ENCODE data around the gene NPAS3.

NPAS3 gene

GRCh38 chr14:33492491-33492890 is 553.8 kb downstream of the NPAS3 start:
- Histone ChIP-seq H3K27me3 (ENCODE audit: insufficient read depth, poor library complexity, severe bottlenecking) (no peaks in the 10 kb centered on the region), H3K36me3 (ENCODE audit: low read depth) (no peaks in the 10 kb centered on the region), H3K4me3 (ENCODE audit: severe bottlenecking) (no peak overlapping the region), H3K27ac (ENCODE audit: poor library complexity, severe bottlenecking) (no peak overlapping the region), H3K4me1 (ENCODE audit: insufficient read depth, poor library complexity, severe bottlenecking) (no peaks in the 10 kb centered on the region), H3K9me3 (ENCODE audit: severe bottlenecking) (no peaks in the 10 kb centered on the region)
- DNase-seq (ENCODE audit: low spot score) = no peak
- no peak for ATAC-seq (ENCODE audit: low read depth)
- TF ChIP-seq, protein P1, sequence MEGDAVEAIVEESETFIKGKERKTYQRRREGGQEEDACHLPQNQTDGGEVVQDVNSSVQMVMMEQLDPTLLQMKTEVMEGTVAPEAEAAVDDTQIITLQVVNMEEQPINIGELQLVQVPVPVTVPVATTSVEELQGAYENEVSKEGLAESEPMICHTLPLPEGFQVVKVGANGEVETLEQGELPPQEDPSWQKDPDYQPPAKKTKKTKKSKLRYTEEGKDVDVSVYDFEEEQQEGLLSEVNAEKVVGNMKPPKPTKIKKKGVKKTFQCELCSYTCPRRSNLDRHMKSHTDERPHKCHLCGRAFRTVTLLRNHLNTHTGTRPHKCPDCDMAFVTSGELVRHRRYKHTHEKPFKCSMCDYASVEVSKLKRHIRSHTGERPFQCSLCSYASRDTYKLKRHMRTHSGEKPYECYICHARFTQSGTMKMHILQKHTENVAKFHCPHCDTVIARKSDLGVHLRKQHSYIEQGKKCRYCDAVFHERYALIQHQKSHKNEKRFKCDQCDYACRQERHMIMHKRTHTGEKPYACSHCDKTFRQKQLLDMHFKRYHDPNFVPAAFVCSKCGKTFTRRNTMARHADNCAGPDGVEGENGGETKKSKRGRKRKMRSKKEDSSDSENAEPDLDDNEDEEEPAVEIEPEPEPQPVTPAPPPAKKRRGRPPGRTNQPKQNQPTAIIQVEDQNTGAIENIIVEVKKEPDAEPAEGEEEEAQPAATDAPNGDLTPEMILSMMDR (IDR thresholded peaks at IDR 0.05; ENCODE audit: poor library complexity, severe bottlenecking) = no peak

DNA sequence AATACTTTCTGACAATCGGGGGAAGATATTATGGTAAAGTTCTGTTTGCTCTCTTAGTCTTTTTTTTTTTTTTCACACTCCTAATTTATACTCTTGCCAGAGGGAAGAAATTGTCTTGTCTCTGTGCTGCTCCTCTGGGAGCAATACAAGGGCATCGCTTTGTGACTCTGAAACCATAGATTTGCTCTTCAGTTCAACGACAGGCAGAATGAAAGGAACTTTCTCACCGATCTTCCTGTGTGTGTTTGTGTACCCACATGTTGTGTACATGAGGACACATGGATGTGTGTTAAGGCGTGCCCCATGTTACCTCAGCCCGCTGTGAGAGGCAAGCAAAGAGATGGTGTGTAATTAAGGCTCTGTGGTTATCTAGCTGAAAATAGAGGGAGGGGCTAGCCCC is 554.6 kb downstream of the NPAS3 start:
- no peaks in the 10 kb centered on the region for H3K27me3 ChIP-seq (ENCODE audit: insufficient read depth, poor library complexity, severe bottlenecking)
- H3K9me3 ChIP-seq (ENCODE audit: severe bottlenecking) = no peaks in the 10 kb centered on the region
- H3K4me1 ChIP-seq (ENCODE audit: insufficient read depth, poor library complexity, severe bottlenecking) = no peaks in the 10 kb centered on the region
- no peaks in the 10 kb centered on the region for H3K36me3 ChIP-seq (ENCODE audit: low read depth)
- TF ChIP-seq, protein P1 (IDR thresholded peaks at IDR 0.05; ENCODE audit: poor library complexity, severe bottlenecking) = no peak
- ATAC-seq (ENCODE audit: low read depth) (no peak), DNase-seq (ENCODE audit: low spot score) (no peak)
- no peak overlapping the region for H3K4me3 ChIP-seq (ENCODE audit: severe bottlenecking)
- H3K27ac ChIP-seq (ENCODE audit: poor library complexity, severe bottlenecking) = no peak overlapping the region

DNA sequence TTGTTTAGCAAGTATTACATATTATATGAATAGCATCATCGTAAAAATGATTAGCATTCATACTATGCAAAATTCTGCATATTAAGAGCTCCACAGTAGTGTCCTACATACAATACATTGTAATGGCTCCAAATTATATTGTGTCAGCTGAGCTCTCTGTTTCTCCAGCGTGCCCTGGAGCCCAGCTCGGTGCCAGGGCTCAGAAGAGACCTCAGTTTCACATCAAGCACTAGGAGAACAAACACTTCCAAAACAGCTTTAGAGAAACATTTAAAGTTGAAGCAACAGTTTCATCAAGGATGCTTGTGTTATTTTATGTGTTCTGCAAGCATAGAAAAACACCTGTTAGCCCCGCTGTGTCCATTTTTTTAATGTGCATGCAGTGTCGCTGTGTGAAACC is 555.3 kb downstream of the NPAS3 start:
- Histone ChIP-seq H3K27ac (ENCODE audit: poor library complexity, severe bottlenecking) (no peak overlapping the region), H3K4me1 (ENCODE audit: insufficient read depth, poor library complexity, severe bottlenecking) (no peaks in the 10 kb centered on the region), H3K27me3 (ENCODE audit: insufficient read depth, poor library complexity, severe bottlenecking) (no peaks in the 10 kb centered on the region), H3K4me3 (ENCODE audit: severe bottlenecking) (no peak overlapping the region), H3K9me3 (ENCODE audit: severe bottlenecking) (no peaks in the 10 kb centered on the region), H3K36me3 (ENCODE audit: low read depth) (no peaks in the 10 kb centered on the region)
- ATAC-seq (ENCODE audit: low read depth) = no peak
- TF ChIP-seq, protein P1 (IDR thresholded peaks at IDR 0.05; ENCODE audit: poor library complexity, severe bottlenecking) = no peak
- no peak for DNase-seq (ENCODE audit: low spot score)

DNA sequence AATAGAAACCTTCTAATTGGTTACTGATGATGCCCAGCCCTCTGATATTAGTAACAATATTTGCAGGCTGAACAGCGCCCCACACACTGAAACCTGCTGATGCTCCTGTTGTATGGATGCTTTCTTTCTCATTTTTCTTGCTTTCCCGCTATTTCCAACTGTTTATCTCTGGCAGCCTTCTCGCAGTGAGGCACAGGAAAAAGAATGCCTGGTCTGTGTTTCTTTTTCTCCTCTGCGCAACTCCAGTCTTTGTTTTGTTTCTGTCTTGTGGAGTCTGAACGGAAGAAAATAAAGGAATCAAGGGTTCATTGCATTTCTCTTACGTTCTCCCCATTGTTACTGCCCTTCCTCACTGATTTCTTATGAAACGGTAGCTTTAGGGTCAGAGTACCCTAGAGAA is 561.0 kb downstream of the NPAS3 start:
- no peaks in the 10 kb centered on the region for H3K27me3 ChIP-seq (ENCODE audit: insufficient read depth, poor library complexity, severe bottlenecking)
- H3K36me3 ChIP-seq (ENCODE audit: low read depth) = no peaks in the 10 kb centered on the region
- no peak overlapping the region for H3K27ac ChIP-seq (ENCODE audit: poor library complexity, severe bottlenecking)
- no peak for DNase-seq (ENCODE audit: low spot score)
- no peak for ATAC-seq (ENCODE audit: low read depth)
- H3K4me1 ChIP-seq (ENCODE audit: insufficient read depth, poor library complexity, severe bottlenecking) = no peaks in the 10 kb centered on the region
- no peak overlapping the region for H3K4me3 ChIP-seq (ENCODE audit: severe bottlenecking)
- H3K9me3 ChIP-seq (ENCODE audit: severe bottlenecking) = no peaks in the 10 kb centered on the region
- TF ChIP-seq, protein P1 (IDR thresholded peaks at IDR 0.05; ENCODE audit: poor library complexity, severe bottlenecking) = no peak

DNA sequence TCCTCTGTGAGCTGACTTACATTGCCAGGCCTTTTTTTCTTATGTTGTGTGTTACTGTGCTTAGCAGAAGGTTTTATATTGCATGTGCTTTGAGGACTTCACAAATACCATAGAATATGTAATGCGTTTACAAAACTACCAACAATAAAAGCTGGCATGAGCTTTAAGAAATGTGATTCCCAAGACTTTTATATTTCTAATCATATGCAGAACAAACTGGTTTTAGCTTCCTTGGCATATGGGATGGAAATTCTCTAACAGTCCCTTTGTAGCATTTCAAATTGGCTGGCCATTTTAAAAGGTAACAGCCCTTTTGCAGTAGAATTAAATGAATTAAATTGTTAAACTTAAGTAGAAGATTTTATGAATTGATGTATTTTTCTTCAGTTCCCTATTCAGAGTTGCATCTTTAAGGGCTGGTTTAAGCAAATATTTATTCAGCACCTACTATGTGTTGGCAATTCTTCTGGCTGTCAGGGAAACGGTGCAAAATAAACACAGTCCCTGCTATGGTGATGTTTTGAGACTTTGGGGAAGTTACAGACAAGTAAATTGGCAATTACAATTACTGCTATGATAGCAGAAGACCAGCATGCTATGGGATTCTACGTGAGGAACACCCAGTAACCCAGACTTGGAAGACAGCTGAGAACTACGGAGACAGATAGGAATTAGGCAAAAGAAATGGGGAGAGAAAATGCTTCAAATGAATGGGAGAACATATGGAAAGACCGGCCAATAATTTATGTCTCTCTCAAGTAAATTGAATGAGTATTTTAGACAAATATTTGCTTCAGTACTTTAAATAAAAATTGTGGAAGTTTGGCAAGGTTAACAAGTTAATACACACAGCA is 565.8 kb downstream of the NPAS3 start:
- Histone ChIP-seq H3K4me1 (ENCODE audit: insufficient read depth, poor library complexity, severe bottlenecking) (no peaks in the 10 kb centered on the region), H3K27ac (ENCODE audit: poor library complexity, severe bottlenecking) (no peak overlapping the region), H3K36me3 (ENCODE audit: low read depth) (no peaks in the 10 kb centered on the region), H3K9me3 (ENCODE audit: severe bottlenecking) (no peaks in the 10 kb centered on the region), H3K4me3 (ENCODE audit: severe bottlenecking) (no peak overlapping the region), H3K27me3 (ENCODE audit: insufficient read depth, poor library complexity, severe bottlenecking) (no peaks in the 10 kb centered on the region)
- DNase-seq (ENCODE audit: low spot score) = no peak
- no peak for ATAC-seq (ENCODE audit: low read depth)
- TF ChIP-seq, protein P1 (IDR thresholded peaks at IDR 0.05; ENCODE audit: poor library complexity, severe bottlenecking) = no peak
